ENCODE results near the gene FAM32A. TPM values are rescaled to one million over a fixed set of nuclear protein-coding genes. Genes with fewer than 3 reads are reported as not detected.
A peak's percentile ranks its signal among the peaks of the same experiment; 100 is the strongest.

The FAM32A gene
- total RNA-seq, 1 experiment from 2014 or later: 44.6 TPM

GRCh38 chr19:16193466-16193865, 8.3 kb downstream of the FAM32A start:
- Histone ChIP-seq H3K27me3 (ENCODE audit: control insufficient read depth, insufficient read depth, low read length) (no peaks in the 10 kb centered on the region), H3K4me1 (ENCODE audit: control insufficient read depth, insufficient read depth, low read length) (peaks cover 5% of the 10 kb centered on the region; the same call in 1 of the 2 replicates), H3K4me3 (ENCODE audit: low read depth in 2 of 2, low read length in 2 of 2) (no peak overlapping the region), H3K36me3 (ENCODE audit: control insufficient read depth, insufficient read depth, low read length) (no peaks in the 10 kb centered on the region; the same call in 1 of the 2 replicates), H3K27ac (ENCODE audit: low read length) (no peak overlapping the region), H3K9me3 (ENCODE audit: control insufficient read depth, insufficient read depth, low read depth, low read length) (no peaks in the 10 kb centered on the region)
- DNase-seq (ENCODE audit: low read depth, low spot score) (no peak), ATAC-seq (no peak)
- intact Hi-C loops (cut with micrococcal nuclease; ENCODE audit: unreplicated experiment): no loop called here
- CTCF ChIA-PET: no interaction called here
- BruUV-seq (replicated peaks): no TSS peak
- in situ Hi-C loops (cut with HindIII; ENCODE audit: low pct_unique_long_range_greater_than_20kb, low sequenced_read_pairs): no loop called here
- no peak for TF ChIP-seq CTCF (IDR thresholded peaks at IDR 0.05)
- no peak for TF ChIP-seq POLR2AphosphoS5 (IDR thresholded peaks at IDR 0.05; ENCODE audit: low read depth, low read length)
- TF ChIP-seq SIN3A (IDR thresholded peaks at IDR 0.05; ENCODE audit: borderline replicate concordance, insufficient read depth, low read depth, low read length): no peak
- no peak for TF ChIP-seq TCF7L2 (IDR thresholded peaks at IDR 0.05; ENCODE audit: low read depth, low read length)
- TF ChIP-seq REST (IDR thresholded peaks at IDR 0.05; ENCODE audit: insufficient read depth in 1 of 2, low read depth in 2 of 2, low read length in 1 of 2): no peak
- POLR2A ChIA-PET: no interaction called here

GRCh38 chr19:16197188-16197621, 12.0 kb downstream of the FAM32A start:
- H3K27ac ChIP-seq (ENCODE audit: low read length): peak overlapping the region; percentile 95
- ChIA-PET CTCF (no interaction called here), POLR2A (no interaction called here)
- H3K36me3 ChIP-seq (ENCODE audit: control insufficient read depth, insufficient read depth, low read length): no peaks in the 10 kb centered on the region; the same call in 1 of the 2 replicates
- H3K9me3 ChIP-seq (ENCODE audit: control insufficient read depth, insufficient read depth, low read depth, low read length): no peaks in the 10 kb centered on the region
- peak; percentile 2 for DNase-seq (ENCODE audit: low read depth, low spot score)
- in situ Hi-C loops (cut with HindIII; ENCODE audit: low pct_unique_long_range_greater_than_20kb, low sequenced_read_pairs): no loop called here
- TF ChIP-seq CTCF (IDR thresholded peaks at IDR 0.05) (no peak), POLR2AphosphoS5 (IDR thresholded peaks at IDR 0.05; ENCODE audit: low read depth, low read length) (no peak), REST (IDR thresholded peaks at IDR 0.05; ENCODE audit: insufficient read depth in 1 of 2, low read depth in 2 of 2, low read length in 1 of 2) (no peak), SIN3A (IDR thresholded peaks at IDR 0.05; ENCODE audit: borderline replicate concordance, insufficient read depth, low read depth, low read length) (no peak)
- peaks cover 10% of the 10 kb centered on the region; the same call in 1 of the 2 replicates for H3K4me1 ChIP-seq (ENCODE audit: control insufficient read depth, insufficient read depth, low read length)
- BruUV-seq (replicated peaks): no TSS peak
- intact Hi-C loops (cut with micrococcal nuclease; ENCODE audit: unreplicated experiment): no loop called here
- peak overlapping the region; percentile 89 to 96 for H3K4me3 ChIP-seq (ENCODE audit: low read depth in 2 of 2, low read length in 2 of 2)
- H3K27me3 ChIP-seq (ENCODE audit: control insufficient read depth, insufficient read depth, low read length): no peaks in the 10 kb centered on the region
- ATAC-seq: peak; percentile 22
